Peyer's patch (tissue), 4 donors: ENCODE data around the gene RNF41. TPM values are rescaled to one million over a fixed set of nuclear protein-coding genes. Genes with fewer than 3 reads are reported as not detected.

Source experiments
- DNase-seq, 3 donors: peaks; one replicate each; pipeline ENCODE4 v3.0.0-alpha.2; 2017 to 2019
- H3K27ac ChIP-seq, 4 donors: fragments of 200-600 bp; sonication (generic); one replicate each; pipeline ENCODE4 v1.5.1; 2016 to 2019
- H3K27me3 ChIP-seq, 2 donors: fragments of 200-600 bp; sonication (generic); one replicate each; pipeline ENCODE4 v1.5.1; 2019
- H3K36me3 ChIP-seq, 3 donors: fragments of 200-600 bp; sonication (generic); one replicate each; pipeline ENCODE4 v1.5.1; 2016 to 2019
- H3K4me1 ChIP-seq, 4 donors: fragments of 200-600 bp; sonication (generic); one replicate each; pipeline ENCODE4 v1.5.1; 2016 to 2019
- H3K4me3 ChIP-seq, 4 donors: fragments of 200-600 bp; sonication (generic); 1 replicate in 3 of 4; 2 replicates in 1 of 4; pipeline ENCODE4 v1.5.1; 2016 to 2019; ENCODE audit warnings: mild to moderate bottlenecking in 1 of 4
- H3K9me3 ChIP-seq, 4 donors: fragments of 200-600 bp; sonication (generic); one replicate each; pipeline ENCODE4 v1.5.1; 2016 to 2019; ENCODE audit warnings: mild to moderate bottlenecking in 1 of 4
- CTCF ChIP-seq, 6 experiments: fragments of 450-650 bp in 4 of 6; fragments of 200-600 bp in 2 of 6; sonication (generic) in 1 of 6; IDR thresholded peaks; one replicate each; pipeline ENCODE4 v1.5.1; 2017 to 2019; ENCODE audit warnings: antibody characterized with exemption in 6 of 6, mild to moderate bottlenecking in 3 of 6, moderate library complexity in 1 of 6
- POLR2A ChIP-seq, 2 donors: fragments of 450-650 bp; IDR thresholded peaks; one replicate each; pipeline ENCODE4 v1.5.1; 2017; ENCODE audit warnings: antibody characterized with exemption in 2 of 2, mild to moderate bottlenecking in 2 of 2, moderate library complexity in 2 of 2
- total RNA-seq, 4 donors: library from RNA; depleted of rRNA; stranded (reverse); fragments of >200 nt; gene quantifications; one replicate each; pipeline ENCODE4 v1.1.0, GENCODE V29; 2016

RNF41 gene
- total RNA-seq, 4 donors from 2014 or later: 23.8 to 52.0 (median 37.6) TPM

GRCh38 chr12:56163533-56164344, 58.0 kb downstream of the RNF41 start:
- no peak overlapping the region for H3K4me3 ChIP-seq
- no peaks in the 10 kb centered on the region for H3K27me3 ChIP-seq
- peaks cover 0 to 93% (median 0%) of the 10 kb centered on the region in 3 donors for H3K36me3 ChIP-seq
- TF ChIP-seq POLR2A (IDR thresholded peaks at IDR 0.05) (no peak), CTCF (IDR thresholded peaks at IDR 0.05) (no peak)
- no peaks in the 10 kb centered on the region for H3K9me3 ChIP-seq
- peaks cover 4 to 33% (median 19%) of the 10 kb centered on the region in 4 donors for H3K4me1 ChIP-seq
- DNase-seq: no peak
- H3K27ac ChIP-seq: no peak overlapping the region

GRCh38 chr12:56162468-56163290, 59.0 kb downstream of the RNF41 start:
- H3K9me3 ChIP-seq: no peaks in the 10 kb centered on the region
- no peaks in the 10 kb centered on the region for H3K27me3 ChIP-seq
- peaks cover 0 to 83% (median 0%) of the 10 kb centered on the region in 3 donors for H3K36me3 ChIP-seq
- H3K4me3 ChIP-seq: no peak overlapping the region
- no peak for DNase-seq
- H3K27ac ChIP-seq: peak overlapping the region in 1 of 4 donors; percentile 18
- peaks cover 4 to 33% (median 19%) of the 10 kb centered on the region in 4 donors for H3K4me1 ChIP-seq
- TF ChIP-seq POLR2A (IDR thresholded peaks at IDR 0.05): no peak
- TF ChIP-seq CTCF (IDR thresholded peaks at IDR 0.05): no peak

- Histone ChIP-seq H3K4me1 (peaks cover 4 to 36% (median 19%) of the 10 kb centered on the region in 4 donors), H3K27me3 (no peaks in the 10 kb centered on the region), H3K27ac (peak overlapping the region in 2 of 4 donors; percentile 91 to 100), H3K36me3 (peaks cover 0 to 74% (median 0%) of the 10 kb centered on the region in 3 donors), H3K9me3 (no peaks in the 10 kb centered on the region), H3K4me3 (peak overlapping the region in 1 of 4 donors; percentile 69)
- no peak for DNase-seq
- TF ChIP-seq CTCF (IDR thresholded peaks at IDR 0.05) (no peak), POLR2A (IDR thresholded peaks at IDR 0.05) (no peak)
These were observed 59.9 kb downstream of the RNF41 start for GRCh38 chr12:56161690-56162351.

GRCh38 chr12:56160894-56161689, 60.6 kb downstream of the RNF41 start:
- Histone ChIP-seq H3K36me3 (peaks cover 0 to 67% (median 0%) of the 10 kb centered on the region in 3 donors), H3K9me3 (no peaks in the 10 kb centered on the region), H3K27me3 (no peaks in the 10 kb centered on the region), H3K4me1 (peaks cover 4 to 41% (median 19%) of the 10 kb centered on the region in 4 donors), H3K4me3 (peak overlapping the region; percentile 15 to 96 (median 80)), H3K27ac (peak overlapping the region; percentile 91 to 100 (median 97))
- no peak for DNase-seq
- TF ChIP-seq POLR2A (IDR thresholded peaks at IDR 0.05) (no peak), CTCF (IDR thresholded peaks at IDR 0.05) (no peak)
